Spleen (tissue), 7 donors: ENCODE results near the gene KIAA0586.

Source experiments
- CTCF ChIP-seq, 11 experiments: fragments of 200-600 bp in 7 of 11; fragments of 450-650 bp in 4 of 11; sonication (generic) in 4 of 11; IDR thresholded peaks in 8 of 11; conservative IDR thresholded peaks in 3 of 11; 1 replicate in 7 of 11; 2 replicates in 4 of 11; pipeline versions ENCODE4 v1.4.0 to v1.8.0; 2016 to 2021; ENCODE audit warnings: antibody characterized with exemption in 11 of 11, inconsistent platforms in 4 of 11, mild to moderate bottlenecking in 1 of 11
- POLR2A ChIP-seq, 3 donors: fragments of 450-650 bp; IDR thresholded peaks; one replicate each; pipeline ENCODE4 v1.5.1; 2017; ENCODE audit warnings: antibody characterized with exemption in 3 of 3, mild to moderate bottlenecking in 1 of 3
- POLR2AphosphoS5 ChIP-seq, 3 donors: sonication (generic); formaldehyde crosslinking; IDR thresholded peaks; one replicate each; pipeline ENCODE4 v1.5.1; 2017; ENCODE audit warnings: antibody characterized with exemption in 3 of 3
- donor health status: DM: no; HTN: no; CAD: no; lungs with moderate emphysema.
- donor health status: DM: no; HTN: no; CAD: no.
- donor health status: DM: no; HTN: no; CAD: no.

DNA sequence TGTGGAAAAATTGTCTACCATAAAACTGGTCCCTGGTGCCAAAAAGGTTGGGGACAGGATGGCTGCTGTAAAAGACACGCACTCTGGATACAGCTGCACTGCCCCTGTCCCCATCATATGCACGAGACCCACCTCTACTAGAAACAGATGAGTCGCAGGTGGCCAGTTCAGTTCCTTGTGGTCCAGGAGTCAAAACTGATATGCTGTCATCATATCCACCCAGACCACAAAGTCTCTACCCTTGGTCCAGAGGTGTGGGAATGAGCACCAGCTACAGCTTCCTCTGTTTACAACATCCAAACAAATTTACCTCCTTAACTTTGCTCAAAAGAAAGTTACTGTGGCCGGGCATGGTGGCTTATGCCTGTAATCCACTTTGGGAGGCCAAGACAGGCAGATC, 166.5 kb downstream of the KIAA0586 start:
- TF ChIP-seq POLR2A (IDR thresholded peaks at IDR 0.05) (no peak), CTCF (IDR thresholded peaks at IDR 0.05 in 8 of 11, conservative IDR thresholded peaks at IDR 0.05 in 3 of 11) (no peak), POLR2AphosphoS5 (IDR thresholded peaks at IDR 0.05) (no peak)
